Left colon (tissue), 2 donors: ENCODE measurements around the gene NCKAP5. TPM values are rescaled to one million over a fixed set of nuclear protein-coding genes. Genes with fewer than 3 reads are reported as not detected.
A peak's percentile ranks its signal among the peaks of the same experiment; 100 is the strongest.
"Not testable (repeated sequence)": the region's sequence is repeated elsewhere in the genome, so short reads cannot be mapped to it uniquely, and the experiment has no call there.

Source experiments
- ATAC-seq: fragments of 200-7000 bp; cut with Tn5 transposase; one replicate; pipeline ENCODE4 v1.9.1; 2020; ENCODE audit warnings: mild to moderate bottlenecking, moderate library complexity
- DNase-seq, 2 donors: peaks; one replicate each; pipeline ENCODE4 v3.0.0-alpha.2; 2020
- intact Hi-C, 2 donors: fragments of 100-400 bp; cut with DNase I in 1 of 2; cut with micrococcal nuclease in 1 of 2; formaldehyde crosslinking; loops; one replicate each; pipeline versions ENCODE4 v1.11.2 to v1.14.0; 2022; cut with DNase I, micrococcal nuclease
- total RNA-seq, 2 donors: library from RNA; stranded (reverse); fragmentation: NEBNext Ultra II Directional; extraction: Animal tissue kit (Norgen Biotek cat#: 25700); gene quantifications; one replicate each; pipeline ENCODE4 v1.2.1, GENCODE V29; 2021
- donor health status: DM: no; HTN: no; CAD: no.
- donor health status: DM: yes; HTN: yes; CAD: no.

Gene NCKAP5
- total RNA-seq, 2 donors from 2014 or later: 2.0 to 5.8 TPM

DNA sequence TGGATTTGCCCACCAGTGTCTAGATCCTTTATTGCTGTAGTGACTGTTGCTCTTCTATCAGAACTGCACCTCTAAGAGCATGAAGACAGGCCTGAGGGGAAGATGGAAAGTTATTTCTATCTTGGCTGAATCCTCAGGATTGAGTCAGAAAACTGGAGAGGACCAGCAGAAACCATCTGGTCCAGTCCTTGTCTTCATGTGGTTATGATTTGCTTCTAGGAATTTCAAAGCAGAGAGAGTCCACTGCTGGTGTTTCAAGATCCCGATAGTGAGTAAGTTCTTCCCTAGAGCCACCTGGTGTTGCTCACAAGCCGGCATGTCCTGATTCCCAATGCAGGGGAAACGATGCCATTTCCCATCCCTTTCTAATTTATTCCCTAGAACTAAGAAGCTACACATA, 84.2 kb downstream of the NCKAP5 start:
- ATAC-seq (no peak), DNase-seq (no peak)
- intact Hi-C loops: no loop called here

DNA sequence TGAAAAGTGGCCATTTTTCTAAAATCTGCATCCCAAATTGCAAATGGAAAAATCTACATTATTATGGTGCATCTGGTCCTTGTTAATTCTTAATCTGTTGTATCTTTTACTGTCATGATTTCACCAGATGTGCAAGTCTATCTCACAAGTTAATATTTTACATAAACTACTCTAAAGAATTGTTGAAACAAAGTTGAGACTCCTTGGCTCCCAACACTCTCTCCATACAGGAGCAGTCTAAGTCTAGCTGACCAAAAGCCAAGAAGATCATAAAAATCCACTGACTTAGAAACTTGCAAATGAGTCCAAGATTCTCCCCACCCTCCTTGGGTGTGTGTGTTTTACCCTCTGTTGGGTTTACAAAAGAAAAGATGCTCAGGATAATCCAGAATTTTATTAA, 85.1 kb downstream of the NCKAP5 start:
- peak; percentile 74 for ATAC-seq
- no peak for DNase-seq
- intact Hi-C loops: no loop called here

DNA sequence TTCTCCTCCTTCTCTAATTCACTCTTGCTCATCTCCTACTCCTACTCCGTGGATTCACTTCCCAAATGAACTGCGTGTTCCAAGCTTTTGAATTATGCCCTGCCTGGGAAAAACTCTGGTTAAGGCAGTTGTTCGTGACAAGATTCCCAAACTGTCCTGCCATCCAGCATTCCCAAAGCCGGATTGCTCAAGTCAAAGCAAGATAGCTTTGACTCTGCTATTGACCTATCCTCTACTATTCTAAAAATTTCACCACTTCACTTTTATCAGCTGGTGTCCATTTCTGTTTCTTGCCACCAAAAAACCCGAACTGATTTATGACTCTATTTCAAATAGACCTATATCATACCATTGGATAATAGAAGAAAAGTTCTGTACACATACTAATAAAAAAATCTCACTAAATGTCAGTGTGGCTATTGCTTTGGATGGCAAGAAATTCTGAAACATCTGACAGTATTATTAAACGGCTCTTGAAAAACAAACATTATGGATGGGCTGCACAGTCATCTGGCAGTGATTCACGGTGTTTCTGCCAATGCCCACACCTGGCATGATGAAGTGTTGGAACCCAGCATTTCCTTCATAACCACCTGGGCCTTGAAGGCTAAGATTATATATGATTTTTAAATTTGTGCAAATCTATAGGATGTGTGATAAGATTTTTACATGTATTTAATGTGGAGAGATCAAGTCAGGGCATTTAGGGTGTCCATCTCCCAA, 87.4 kb downstream of the NCKAP5 start:
- intact Hi-C loops: no loop called here
- ATAC-seq (no peak), DNase-seq (no peak)

DNA sequence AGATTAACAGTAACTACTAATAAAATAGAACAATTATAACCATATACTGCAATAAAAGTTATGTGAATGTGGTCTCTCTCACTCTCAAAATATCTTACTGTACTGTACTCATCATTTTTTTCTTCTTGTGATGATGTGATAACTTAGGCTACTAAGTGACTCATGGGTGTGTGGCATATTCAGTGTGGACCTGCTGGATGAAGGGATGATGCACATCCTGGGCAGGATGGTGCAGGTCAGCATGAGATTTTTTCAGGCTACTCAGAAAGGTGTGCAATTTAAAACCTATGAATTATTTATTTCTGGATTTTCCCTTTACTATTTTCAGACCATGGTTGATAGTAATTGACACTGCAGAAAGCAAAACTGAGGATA, 90.7 kb downstream of the NCKAP5 start:
- ATAC-seq (no peak), DNase-seq (no peak)
- intact Hi-C loops: no loop called here

DNA sequence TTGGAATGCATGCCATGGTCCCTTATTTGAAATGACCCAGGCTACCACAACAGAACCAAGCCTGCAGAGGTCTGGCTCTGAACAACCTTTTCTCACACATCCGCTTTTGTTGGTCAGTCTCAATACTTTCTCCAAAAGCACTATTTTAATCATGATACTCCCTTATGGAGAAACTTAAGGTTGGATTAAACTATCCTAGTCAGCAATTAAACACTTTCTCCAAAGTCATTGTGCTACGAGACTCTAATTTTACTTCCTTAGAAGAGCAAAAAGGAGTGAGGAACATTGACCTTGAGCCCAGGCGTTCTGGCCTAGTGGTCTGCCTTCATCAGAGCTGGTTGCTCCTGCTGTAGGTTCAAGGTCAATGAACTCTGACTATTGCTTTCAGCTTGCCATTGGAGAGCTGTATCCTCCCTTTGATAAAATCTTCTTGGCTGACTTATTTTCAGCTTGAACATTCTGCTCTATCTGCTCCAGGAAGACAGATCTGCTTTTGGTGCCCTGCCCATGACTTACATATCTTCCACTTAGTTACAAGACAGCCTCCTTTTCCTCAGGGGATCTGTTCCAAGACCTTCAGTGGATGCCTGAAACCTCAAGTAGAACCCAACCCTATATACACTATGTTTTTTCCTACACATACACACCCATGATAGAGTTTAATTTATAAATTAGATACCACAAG, 91.2 kb downstream of the NCKAP5 start:
- DNase-seq: no peak
- ATAC-seq: no peak
- intact Hi-C loops: no loop called here

DNA sequence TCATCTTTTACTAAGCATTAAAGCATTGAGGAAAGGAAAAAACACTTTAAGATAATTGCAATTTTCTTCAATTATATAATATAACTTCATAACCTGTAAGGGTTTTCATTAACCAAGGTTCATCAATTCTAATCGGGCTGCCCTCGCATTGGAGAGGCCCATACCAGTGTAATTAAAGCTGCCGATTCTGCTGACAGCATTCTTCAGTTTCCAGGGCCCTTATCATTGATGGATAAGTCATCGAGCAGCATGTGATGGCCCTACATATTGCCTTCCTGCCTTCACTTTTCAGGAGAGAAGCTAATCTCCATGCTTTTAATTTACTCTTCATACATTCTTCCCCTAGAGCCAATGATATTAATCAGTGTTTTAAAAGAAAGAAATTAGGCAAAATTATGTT, 92.0 kb downstream of the NCKAP5 start:
- DNase-seq (no peak), ATAC-seq (no peak)
- intact Hi-C loops: no loop called here

DNA sequence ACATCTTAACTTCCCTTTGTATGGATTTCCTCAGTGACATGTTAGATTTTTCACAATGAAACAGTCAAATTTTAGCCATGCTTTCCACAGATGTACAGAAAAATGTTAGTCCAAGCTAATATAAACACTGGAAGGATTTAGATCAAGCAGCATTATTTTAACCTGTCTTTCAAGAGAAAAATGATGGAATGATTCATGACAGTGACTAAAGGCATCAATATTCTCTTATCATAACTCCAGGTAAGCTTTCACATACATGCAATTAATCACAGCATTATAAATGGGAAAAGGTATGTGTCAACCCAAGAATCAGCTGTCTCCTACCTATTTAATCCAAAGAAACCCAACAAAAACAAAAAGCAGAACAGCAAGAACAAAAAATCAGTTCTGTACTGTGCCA, 92.7 kb downstream of the NCKAP5 start:
- intact Hi-C loops: no loop called here
- DNase-seq: no peak
- ATAC-seq: no peak

DNA sequence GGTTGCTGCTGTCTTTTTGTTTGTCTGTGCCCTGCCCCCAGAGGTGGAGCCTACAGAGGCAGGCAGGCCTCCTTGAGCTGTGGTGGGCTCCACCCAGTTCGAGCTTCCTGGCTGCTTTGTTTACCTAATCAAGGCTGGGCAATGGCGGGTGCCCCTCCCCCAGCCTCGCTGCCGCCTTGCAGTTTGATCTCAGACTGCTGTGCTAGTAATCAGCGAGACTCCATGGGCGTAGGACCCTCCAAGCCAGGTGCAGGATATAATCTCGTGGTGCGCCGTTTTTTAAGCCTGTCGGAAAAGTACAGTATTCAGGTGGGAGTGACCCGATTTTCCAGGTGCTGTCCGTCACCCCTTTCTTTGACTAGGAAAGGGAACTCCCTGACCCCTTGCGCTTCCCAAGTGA, 97.8 kb downstream of the NCKAP5 start:
- DNase-seq: peak in 1 of 2 donors; percentile 34
- intact Hi-C loops, ATAC-seq: not testable (repeated sequence)

DNA sequence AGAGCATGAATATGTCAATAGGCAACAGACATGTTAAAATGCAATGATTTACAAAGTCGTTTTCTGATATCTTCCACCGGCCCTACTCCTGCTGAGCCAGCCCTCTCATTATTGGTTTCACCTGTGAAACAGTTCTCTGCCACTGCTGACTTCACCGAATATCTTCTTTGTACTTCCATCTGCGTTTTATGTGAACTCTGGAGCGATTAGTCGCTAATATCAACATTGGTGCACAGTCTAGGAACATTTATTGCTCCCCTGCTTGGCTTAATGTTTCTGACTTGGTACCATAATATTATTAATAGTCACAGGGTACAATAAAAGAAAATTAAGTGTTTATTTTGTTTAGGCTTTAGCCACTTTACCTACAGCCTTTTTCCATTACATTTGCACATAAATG, 105.5 kb downstream of the NCKAP5 start:
- intact Hi-C loops: no loop called here
- ATAC-seq (no peak), DNase-seq (no peak)

DNA sequence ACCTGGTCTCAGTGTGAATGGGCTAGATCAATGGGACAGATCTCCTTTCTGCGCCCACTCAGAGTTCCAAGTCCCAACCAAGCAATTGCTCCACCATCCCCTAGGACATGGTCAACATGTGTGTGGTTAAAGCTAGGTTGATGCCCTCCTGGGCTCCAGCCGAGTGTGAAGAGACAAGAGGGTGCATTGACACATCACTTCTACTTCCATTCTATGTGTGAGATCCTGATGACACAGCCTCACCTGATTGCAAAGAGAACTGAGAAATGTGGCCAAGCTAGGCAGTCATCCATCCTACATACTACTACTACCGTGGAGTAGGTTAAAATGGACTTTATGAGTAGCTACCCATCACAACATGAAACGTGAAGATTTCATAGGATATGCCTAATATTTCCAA, 106.8 kb downstream of the NCKAP5 start:
- intact Hi-C loops: no loop called here
- ATAC-seq (no peak), DNase-seq (no peak)

DNA sequence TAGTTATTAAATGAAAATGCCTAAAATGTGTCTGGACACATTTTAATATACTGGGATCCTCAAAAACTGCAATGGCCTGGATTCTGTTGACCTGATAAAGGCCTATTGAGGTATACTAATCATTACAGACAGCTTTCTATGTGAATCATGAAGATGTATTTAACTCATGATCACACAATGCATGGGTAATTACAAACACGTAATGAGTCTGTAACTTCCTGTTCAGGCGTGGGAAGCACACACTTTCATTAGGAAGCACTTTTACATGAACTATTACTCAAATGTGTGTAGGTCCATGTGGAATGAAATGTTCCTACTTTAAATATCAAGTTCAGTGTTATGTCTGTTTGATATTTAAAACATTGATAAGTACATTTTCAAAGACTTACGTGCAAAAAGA, 108.7 kb downstream of the NCKAP5 start:
- ATAC-seq: no peak
- DNase-seq: no peak
- intact Hi-C loops: no loop called here

DNA sequence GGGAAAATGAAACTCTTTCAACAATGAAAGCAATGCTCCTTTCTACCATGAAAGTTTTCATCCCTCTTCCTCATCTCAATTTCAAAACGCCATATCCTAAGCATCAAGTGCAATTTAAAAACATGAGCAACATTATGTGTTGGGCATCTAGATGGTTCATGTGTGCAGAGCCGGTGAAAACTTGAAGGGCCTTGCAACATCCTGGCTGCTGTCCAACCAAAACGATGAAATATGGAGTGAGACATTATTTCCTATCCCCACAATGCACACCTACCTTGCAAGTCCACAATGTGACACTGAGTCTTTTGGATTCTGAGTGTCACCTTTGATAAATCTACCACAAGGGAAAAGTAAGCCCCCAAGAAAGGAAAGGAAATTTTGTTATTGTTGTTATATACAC, 110.0 kb downstream of the NCKAP5 start:
- ATAC-seq: no peak
- intact Hi-C loops: no loop called here
- DNase-seq: no peak

DNA sequence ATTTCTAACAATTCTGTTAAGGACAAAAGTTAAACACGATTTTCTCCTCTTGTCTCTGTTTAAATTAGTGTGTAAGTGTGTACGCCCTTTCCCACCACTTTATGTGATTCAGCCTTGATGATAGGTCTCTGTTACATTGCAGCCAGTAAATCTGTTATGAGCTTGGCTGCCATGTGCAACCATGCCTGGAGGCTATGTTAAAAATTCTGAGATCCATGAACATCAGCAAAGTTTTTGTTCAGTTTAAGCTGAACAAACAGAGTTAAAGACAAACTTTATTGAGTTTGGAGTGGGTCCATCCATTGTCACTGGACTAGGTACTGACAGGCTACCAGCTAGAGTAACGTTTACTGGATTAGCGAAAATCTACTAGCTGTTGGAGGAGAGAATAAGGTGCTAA, 110.4 kb downstream of the NCKAP5 start:
- intact Hi-C loops: no loop called here
- no peak for DNase-seq
- no peak for ATAC-seq

DNA sequence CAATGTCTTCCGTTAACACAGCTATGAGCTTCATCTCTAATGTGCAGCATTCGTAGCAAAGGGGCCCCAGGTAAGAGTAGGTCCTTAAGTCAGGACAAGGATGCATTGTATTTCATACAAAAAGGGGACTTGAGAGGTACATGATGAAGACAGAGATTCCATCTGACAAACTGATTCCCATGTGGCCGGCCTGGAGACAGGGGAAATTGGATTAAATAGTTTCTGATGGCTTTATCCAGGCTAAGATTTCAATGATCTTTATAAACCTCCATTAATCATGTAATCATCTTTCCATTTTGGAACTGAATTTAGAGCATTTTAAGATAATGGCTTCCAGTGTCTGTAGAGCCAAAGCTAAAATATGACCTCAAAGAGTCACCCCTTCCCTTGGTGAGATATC, 111.3 kb downstream of the NCKAP5 start:
- intact Hi-C loops: no loop called here
- ATAC-seq: no peak
- no peak for DNase-seq

DNA sequence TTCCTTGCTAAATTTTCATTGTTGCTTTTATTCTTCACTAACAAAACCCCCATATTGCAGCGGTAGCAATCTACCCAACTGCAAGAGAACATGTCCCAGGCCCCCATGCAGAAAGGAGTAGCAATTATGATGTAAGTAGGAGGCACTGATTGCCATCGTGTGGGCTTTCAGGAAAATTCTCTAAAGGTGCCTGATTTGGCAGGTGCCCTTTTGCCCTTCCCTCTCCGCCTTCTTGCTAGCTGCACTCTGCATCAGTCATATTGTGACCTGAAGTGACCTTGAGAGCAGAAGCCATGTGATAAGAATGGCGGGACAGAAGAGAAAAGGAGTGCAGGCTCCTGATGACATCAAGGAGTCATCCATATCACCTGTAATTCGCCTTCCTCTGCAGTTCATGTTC, 112.1 kb downstream of the NCKAP5 start:
- intact Hi-C loops: no loop called here
- no peak for DNase-seq
- ATAC-seq: no peak

DNA sequence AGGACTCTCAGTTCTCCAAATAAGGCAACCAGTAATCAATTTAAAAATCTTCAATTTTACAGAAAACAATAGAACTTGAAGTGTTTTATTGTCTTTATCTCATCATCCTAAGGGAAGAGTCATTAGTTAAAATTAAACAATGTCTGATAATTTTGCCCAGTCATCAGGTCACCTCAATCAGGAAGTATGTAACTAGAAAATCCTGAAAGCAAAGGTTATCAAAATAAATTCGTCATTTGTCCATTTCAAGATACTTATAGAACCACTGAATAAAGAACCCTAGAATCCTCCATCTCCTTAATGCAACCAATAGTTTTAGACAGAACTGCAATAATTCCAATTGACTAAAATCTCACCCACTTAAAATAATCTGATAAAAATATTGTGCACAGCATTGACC, 115.2 kb downstream of the NCKAP5 start:
- intact Hi-C loops: no loop called here
- ATAC-seq (no peak), DNase-seq (no peak)

DNA sequence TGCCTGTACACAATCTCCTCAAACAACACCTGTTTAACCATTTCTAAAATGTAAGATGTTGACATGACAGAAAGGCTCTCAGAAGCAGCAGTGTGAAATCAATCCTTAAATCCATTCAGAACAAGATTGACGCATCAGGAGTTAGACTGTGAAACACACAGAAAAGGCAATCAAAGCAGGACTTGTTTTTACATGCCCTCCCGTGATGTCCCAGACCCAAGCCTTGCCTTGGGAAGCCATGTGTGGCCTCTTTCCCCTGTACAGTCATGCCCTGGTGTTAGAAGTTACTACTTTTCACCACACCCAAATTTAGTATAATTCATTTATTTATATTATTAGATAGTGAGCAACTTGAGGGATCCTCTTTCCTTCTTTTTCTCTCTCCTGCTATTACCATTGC, 115.7 kb downstream of the NCKAP5 start:
- no peak for ATAC-seq

DNA sequence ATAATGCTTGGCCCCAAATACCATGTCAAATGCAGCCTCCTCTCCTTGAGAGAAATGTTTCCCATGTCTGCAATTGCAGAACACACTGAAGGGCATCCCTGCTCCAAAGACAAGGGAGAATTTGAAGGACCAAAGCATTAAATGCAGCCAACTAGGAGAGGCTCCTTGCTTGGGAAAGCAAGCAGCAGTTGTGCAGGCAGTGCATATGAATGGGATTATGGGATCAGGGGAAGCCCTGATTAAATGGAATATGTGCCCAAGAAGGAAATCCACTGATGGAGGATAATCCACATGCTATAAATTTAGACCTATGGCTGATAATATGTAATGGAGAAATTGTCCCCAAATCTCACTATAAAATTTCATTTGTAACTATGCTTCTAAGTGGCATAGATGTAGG, 116.1 kb downstream of the NCKAP5 start:
- ATAC-seq: no peak
- intact Hi-C loops: no loop called here

More for the DNA sequence above, 115.7 kb downstream of the NCKAP5 start:
- DNase-seq: no peak
- intact Hi-C loops: no loop called here

DNA sequence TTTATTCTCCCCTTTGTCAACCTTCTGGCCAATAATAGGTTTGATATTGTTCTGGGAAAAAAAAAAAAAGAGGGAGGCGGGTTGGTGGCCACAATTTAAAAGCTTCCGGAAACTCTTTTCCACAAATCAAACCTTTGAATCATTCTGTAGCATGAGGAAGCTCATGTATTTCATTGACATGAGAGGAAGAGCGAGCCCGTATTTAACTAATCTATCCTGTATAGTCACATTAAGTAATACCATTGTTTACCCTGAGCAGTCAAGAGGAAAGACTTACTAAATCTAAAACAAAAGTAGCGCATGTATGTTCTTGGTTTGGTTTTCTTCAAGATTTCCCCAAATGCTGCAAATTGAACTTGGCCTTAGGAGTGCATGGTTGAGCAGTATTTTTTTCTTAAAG, 120.1 kb downstream of the NCKAP5 start:
- DNase-seq (no peak), ATAC-seq (no peak)
- intact Hi-C loops: no loop called here

More for the DNA sequence above, 116.1 kb downstream of the NCKAP5 start:
- no peak for DNase-seq

DNA sequence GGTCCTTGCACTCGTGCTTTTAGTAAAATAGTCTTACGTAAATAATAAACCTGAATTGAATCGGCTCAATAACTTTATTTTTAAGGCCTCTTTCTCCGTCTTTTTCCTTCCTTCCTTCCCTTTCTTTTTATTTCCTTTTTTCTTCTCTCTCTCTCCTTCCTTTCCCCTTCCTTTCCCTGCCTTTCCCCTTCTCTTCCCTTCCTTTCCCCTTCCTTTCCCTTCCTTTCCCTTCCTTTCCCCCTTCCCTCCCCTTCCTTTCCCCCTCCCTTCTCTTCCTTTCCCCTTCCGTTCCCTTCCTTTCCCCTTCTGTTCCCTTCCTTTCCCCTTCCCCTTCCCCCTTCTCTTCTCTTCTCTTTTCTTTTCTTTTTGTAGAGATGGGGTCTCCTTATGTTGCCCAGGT, 121.0 kb downstream of the NCKAP5 start:
- no peak for DNase-seq
- ATAC-seq: no peak
- intact Hi-C loops: no loop called here

DNA sequence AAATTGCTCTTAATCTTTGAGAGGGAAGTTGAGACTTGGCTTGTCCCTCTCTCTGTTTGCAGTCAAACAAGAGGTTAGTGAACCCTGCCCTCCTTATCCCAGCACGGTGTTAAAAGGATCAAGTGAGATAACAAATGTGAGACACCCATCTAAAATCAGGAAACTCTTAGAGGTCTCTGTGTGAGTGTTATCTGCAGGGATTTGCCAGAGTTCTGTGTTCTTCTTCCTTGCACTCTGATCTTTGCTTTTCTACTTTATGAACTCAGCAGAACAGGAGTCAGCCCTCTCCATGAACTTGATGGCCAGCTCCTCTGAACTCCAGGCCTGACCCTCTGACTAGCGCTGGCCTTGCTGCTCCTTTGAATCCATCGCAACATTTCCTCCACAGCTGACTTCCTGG, 123.8 kb downstream of the NCKAP5 start:
- DNase-seq (no peak), ATAC-seq (peak; percentile 80)
- intact Hi-C loops: no loop called here
